Muscle layer of colon (tissue), 2 donors: ENCODE results near the gene ERF.

Experiments used
- H3K27ac ChIP-seq: one replicate; pipeline ENCODE4 v1.7.0; 2013; ENCODE audit warnings: low read depth, mild to moderate bottlenecking, low read length, moderate library complexity
- H3K27me3 ChIP-seq, 2 donors: one replicate each; pipeline ENCODE4 v1.7.0; 2013; ENCODE audit warnings: low read length in 2 of 2, mild to moderate bottlenecking in 2 of 2; ENCODE audit not compliant: insufficient read depth in 2 of 2, control insufficient read depth in 1 of 2
- H3K36me3 ChIP-seq: one replicate; pipeline ENCODE4 v1.7.0; 2013; ENCODE audit warnings: mild to moderate bottlenecking, low read length; ENCODE audit not compliant: insufficient read depth
- H3K4me1 ChIP-seq: one replicate; pipeline ENCODE4 v1.7.0; 2013; ENCODE audit warnings: mild to moderate bottlenecking, low read length; ENCODE audit not compliant: insufficient read depth
- H3K4me3 ChIP-seq, 2 donors: one replicate each; pipeline ENCODE4 v1.7.0; 2013; ENCODE audit warnings: low read length in 2 of 2, low read depth in 1 of 2, mild to moderate bottlenecking in 1 of 2, moderate library complexity in 1 of 2
- H3K9ac ChIP-seq: one replicate; pipeline ENCODE4 v1.7.0; 2013; ENCODE audit warnings: low read length
- H3K9me3 ChIP-seq: one replicate; pipeline ENCODE4 v1.7.0; 2013; ENCODE audit warnings: mild to moderate bottlenecking, low read length
- donor health status: abdominal sarcoma.
- donor health status: Adenocarcinoma of cecum.

Gene ERF

GRCh38 chr19:42226886-42227285 lies 28.0 kb downstream of the ERF start:
- no peaks in the 10 kb centered on the region for H3K27me3 ChIP-seq
- H3K4me1 ChIP-seq = peaks cover 5% of the 10 kb centered on the region
- no peak overlapping the region for H3K27ac ChIP-seq
- H3K9ac ChIP-seq = no peak overlapping the region
- no peaks in the 10 kb centered on the region for H3K9me3 ChIP-seq
- H3K36me3 ChIP-seq = peaks cover 61% of the 10 kb centered on the region
- no peak overlapping the region for H3K4me3 ChIP-seq

- Histone ChIP-seq H3K27ac (no peak overlapping the region), H3K27me3 (no peaks in the 10 kb centered on the region), H3K36me3 (peaks cover 50% of the 10 kb centered on the region), H3K4me1 (peaks cover 11% of the 10 kb centered on the region), H3K4me3 (no peak overlapping the region), H3K9ac (no peak overlapping the region), H3K9me3 (no peaks in the 10 kb centered on the region)
Measured at GRCh38 chr19:42225718-42226292, 29.1 kb downstream of the ERF start.

GRCh38 chr19:42224940-42225717 lies 29.8 kb downstream of the ERF start:
- H3K4me1 ChIP-seq = peaks cover 13% of the 10 kb centered on the region
- H3K9ac ChIP-seq = no peak overlapping the region
- H3K36me3 ChIP-seq = peaks cover 46% of the 10 kb centered on the region
- H3K4me3 ChIP-seq = no peak overlapping the region
- no peak overlapping the region for H3K27ac ChIP-seq
- H3K9me3 ChIP-seq = no peaks in the 10 kb centered on the region
- H3K27me3 ChIP-seq = no peaks in the 10 kb centered on the region

GRCh38 chr19:42220751-42221097 lies 34.2 kb downstream of the ERF start:
- Histone ChIP-seq H3K9ac (peak overlapping the region; percentile 60), H3K4me3 (peak overlapping the region; percentile 90 to 92), H3K36me3 (peaks cover 15% of the 10 kb centered on the region), H3K4me1 (peaks cover 33% of the 10 kb centered on the region), H3K9me3 (no peaks in the 10 kb centered on the region), H3K27me3 (no peaks in the 10 kb centered on the region), H3K27ac (peak overlapping the region; percentile 96)

GRCh38 chr19:42219812-42220750 lies 34.8 kb downstream of the ERF start, which contains the start of gene ZNF526:
TSS of gene ZNF526 (plus strand) at chr19:42220312. CDS start at chr19:42224404, 4,092 bp downstream.
- Histone ChIP-seq H3K36me3 (peaks cover 12% of the 10 kb centered on the region), H3K4me3 (peak within 1 kb of the TSS; percentile 90 to 92), H3K27me3 (no peaks in the 10 kb centered on the region), H3K9me3 (no peaks in the 10 kb centered on the region), H3K4me1 (peaks cover 39% of the 10 kb centered on the region), H3K27ac (peak within 1 kb of the TSS; percentile 96), H3K9ac (peak within 1 kb of the TSS; percentile 60)

- H3K9me3 ChIP-seq = no peaks in the 10 kb centered on the region
- H3K9ac ChIP-seq = peak within 1 kb of the TSS; percentile 70
- no peaks in the 10 kb centered on the region for H3K27me3 ChIP-seq
- peaks cover 17% of the 10 kb centered on the region for H3K36me3 ChIP-seq
- peak within 1 kb of the TSS; percentile 61 for H3K27ac ChIP-seq
- peak within 1 kb of the TSS; percentile 64 to 83 for H3K4me3 ChIP-seq
- H3K4me1 ChIP-seq = peaks cover 39% of the 10 kb centered on the region
Measured at GRCh38 chr19:42217520-42218437, 37.1 kb downstream of the ERF start, which contains the start of gene DEDD2. TSS of gene DEDD2 (minus strand) at chr19:42217677. CDS start at chr19:42217007, 670 bp downstream.

GRCh38 chr19:42216653-42217519 lies 38.0 kb downstream of the ERF start:
- Histone ChIP-seq H3K4me1 (peaks cover 39% of the 10 kb centered on the region), H3K36me3 (peaks cover 17% of the 10 kb centered on the region), H3K27ac (peak overlapping the region; percentile 61), H3K9me3 (no peaks in the 10 kb centered on the region), H3K27me3 (no peaks in the 10 kb centered on the region), H3K9ac (peak overlapping the region; percentile 70), H3K4me3 (peak overlapping the region; percentile 64 to 83)

GRCh38 chr19:42214810-42215485 lies 40.0 kb downstream of the ERF start:
- H3K27ac ChIP-seq = no peak overlapping the region
- H3K9ac ChIP-seq = no peak overlapping the region
- H3K36me3 ChIP-seq = peaks cover 17% of the 10 kb centered on the region
- no peak overlapping the region for H3K4me3 ChIP-seq
- no peaks in the 10 kb centered on the region for H3K9me3 ChIP-seq
- H3K27me3 ChIP-seq = no peaks in the 10 kb centered on the region
- H3K4me1 ChIP-seq = peaks cover 31% of the 10 kb centered on the region

GRCh38 chr19:42212886-42213285 lies 42.0 kb downstream of the ERF start:
- no peaks in the 10 kb centered on the region for H3K27me3 ChIP-seq
- H3K9ac ChIP-seq = no peak overlapping the region
- no peak overlapping the region for H3K4me3 ChIP-seq
- no peaks in the 10 kb centered on the region for H3K9me3 ChIP-seq
- peaks cover 17% of the 10 kb centered on the region for H3K4me1 ChIP-seq
- H3K27ac ChIP-seq = no peak overlapping the region
- H3K36me3 ChIP-seq = peaks cover 35% of the 10 kb centered on the region
